ENCODE measurements around the gene GOLIM4. TPM values are rescaled to one million over a fixed set of nuclear protein-coding genes. Genes with fewer than 3 reads are reported as not detected.

The GOLIM4 gene
- total and polyA plus RNA-seq, 2 experiments from 2014 or later, result 45.3 to 67.2 TPM

DNA sequence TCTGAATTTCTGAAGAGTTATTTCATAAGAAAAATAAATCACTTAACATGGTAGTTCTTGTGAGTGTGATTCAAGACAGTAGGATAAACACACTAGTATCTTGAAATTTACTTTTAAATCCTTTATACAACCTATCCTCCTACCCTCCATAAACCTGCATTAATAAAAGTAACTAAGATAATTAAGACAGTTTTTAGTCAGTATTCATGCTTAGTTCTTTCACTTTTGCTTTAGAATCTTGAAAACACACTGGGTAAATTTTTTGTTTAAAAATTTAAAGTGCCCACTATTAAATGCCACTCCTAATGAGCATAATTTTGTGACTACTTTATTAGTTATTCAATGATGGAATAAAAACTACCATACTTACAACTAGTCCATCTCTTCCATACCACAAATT is 28.8 kb downstream of the GOLIM4 start:
- no peak for DNase-seq (ENCODE audit: low spot score)
- TF ChIP-seq CTCF (IDR thresholded peaks at IDR 0.05; ENCODE audit: poor library complexity), result no peak
- no peak for TF ChIP-seq EZH2 (IDR thresholded peaks at IDR 0.05; ENCODE audit: borderline replicate concordance)
- TF ChIP-seq EZH2phosphoT487 (IDR thresholded peaks at IDR 0.05; ENCODE audit: low read depth, severe bottlenecking, unreplicated experiment), result no peak
- H3K9me2 ChIP-seq (replicated peaks; ENCODE audit: insufficient read depth), result no peaks in the 10 kb centered on the region
- peaks cover 6% of the 10 kb centered on the region for H3K4me1 ChIP-seq (ENCODE audit: insufficient read depth)
- peaks cover 6% of the 10 kb centered on the region for H4K20me1 ChIP-seq (ENCODE audit: insufficient read depth, poor library complexity, severe bottlenecking)
- no peaks in the 10 kb centered on the region for H3K9me3 ChIP-seq (ENCODE audit: low read depth)
- H2AFZ ChIP-seq, result no peak overlapping the region
- H3K4me3 ChIP-seq, result no peak overlapping the region
- H3K36me3 ChIP-seq (replicated peaks; ENCODE audit: insufficient read depth, low read depth), result no peaks in the 10 kb centered on the region
- no peak overlapping the region for H3K4me2 ChIP-seq
- H3K27me3 ChIP-seq, result no peaks in the 10 kb centered on the region
- peaks cover 99% of the 10 kb centered on the region for H3K79me2 ChIP-seq
- H3K27ac ChIP-seq, result no peak overlapping the region

DNA sequence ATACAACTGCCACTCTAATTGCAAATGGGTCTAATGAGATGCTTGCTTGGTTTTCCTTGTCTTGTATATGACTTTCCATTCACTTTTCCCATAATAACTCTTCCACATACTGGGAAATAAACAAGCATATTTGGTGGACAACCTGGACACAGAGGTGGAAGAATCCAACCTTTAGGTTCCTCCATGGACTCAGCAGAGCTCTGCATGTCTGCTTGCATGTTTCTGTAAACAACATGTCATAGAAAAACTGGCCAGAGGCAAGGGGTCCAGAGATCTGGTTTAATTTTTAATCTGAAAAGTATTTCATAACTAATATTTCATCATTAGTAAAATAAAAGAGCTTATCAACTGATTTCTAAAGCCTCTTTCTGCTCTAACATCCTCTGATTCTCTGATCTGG is 30.2 kb downstream of the GOLIM4 start:
- H3K9me3 ChIP-seq (ENCODE audit: low read depth), result no peaks in the 10 kb centered on the region

DNA sequence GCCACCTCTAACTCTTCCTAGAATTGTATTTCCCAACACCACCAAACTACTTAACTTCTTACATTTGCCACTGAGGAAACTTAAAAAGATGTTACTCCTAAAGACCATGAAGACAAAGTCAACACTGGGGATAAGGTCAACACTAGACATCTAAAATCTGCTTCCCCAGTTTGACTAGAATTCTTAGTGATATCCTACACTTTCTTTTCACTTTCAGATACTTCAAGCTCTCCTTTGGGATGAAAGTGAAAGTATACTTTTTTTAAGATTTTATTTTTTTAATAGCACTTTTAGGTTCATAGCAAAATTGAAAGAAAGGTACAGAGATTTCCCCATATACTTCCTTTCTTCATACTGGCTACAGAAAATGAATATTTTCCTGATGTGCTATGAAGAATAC is 32.6 kb downstream of the GOLIM4 start:
- Histone ChIP-seq H3K9me2 (replicated peaks; ENCODE audit: insufficient read depth) (no peaks in the 10 kb centered on the region), H3K27me3 (no peaks in the 10 kb centered on the region), H2AFZ (no peak overlapping the region), H3K4me3 (no peak overlapping the region), H3K4me2 (no peak overlapping the region), H3K79me2 (peaks cover 100% of the 10 kb centered on the region), H3K9me3 (ENCODE audit: low read depth) (no peaks in the 10 kb centered on the region), H3K4me1 (ENCODE audit: insufficient read depth) (peaks cover 6% of the 10 kb centered on the region), H4K20me1 (ENCODE audit: insufficient read depth, poor library complexity, severe bottlenecking) (peaks cover 6% of the 10 kb centered on the region), H3K27ac (no peak overlapping the region), H3K36me3 (replicated peaks; ENCODE audit: insufficient read depth, low read depth) (no peaks in the 10 kb centered on the region)
- no peak for TF ChIP-seq CTCF (IDR thresholded peaks at IDR 0.05; ENCODE audit: poor library complexity)
- TF ChIP-seq EZH2phosphoT487 (IDR thresholded peaks at IDR 0.05; ENCODE audit: low read depth, severe bottlenecking, unreplicated experiment), result no peak
- TF ChIP-seq EZH2 (IDR thresholded peaks at IDR 0.05; ENCODE audit: borderline replicate concordance), result no peak
- DNase-seq (ENCODE audit: low spot score), result no peak

More for the DNA sequence above, 30.2 kb downstream of the GOLIM4 start:
- no peak overlapping the region for H3K27ac ChIP-seq
- H3K4me1 ChIP-seq (ENCODE audit: insufficient read depth), result peaks cover 6% of the 10 kb centered on the region
- no peaks in the 10 kb centered on the region for H3K27me3 ChIP-seq
- no peaks in the 10 kb centered on the region for H3K36me3 ChIP-seq (replicated peaks; ENCODE audit: insufficient read depth, low read depth)
- no peak for TF ChIP-seq CTCF (IDR thresholded peaks at IDR 0.05; ENCODE audit: poor library complexity)
- TF ChIP-seq EZH2 (IDR thresholded peaks at IDR 0.05; ENCODE audit: borderline replicate concordance), result no peak
- no peak for TF ChIP-seq EZH2phosphoT487 (IDR thresholded peaks at IDR 0.05; ENCODE audit: low read depth, severe bottlenecking, unreplicated experiment)
- no peak overlapping the region for H3K4me2 ChIP-seq
- no peak for DNase-seq (ENCODE audit: low spot score)
- H2AFZ ChIP-seq, result no peak overlapping the region
- H4K20me1 ChIP-seq (ENCODE audit: insufficient read depth, poor library complexity, severe bottlenecking), result peaks cover 6% of the 10 kb centered on the region
- H3K79me2 ChIP-seq, result peaks cover 99% of the 10 kb centered on the region
- no peak overlapping the region for H3K4me3 ChIP-seq
- no peaks in the 10 kb centered on the region for H3K9me2 ChIP-seq (replicated peaks; ENCODE audit: insufficient read depth)

DNA sequence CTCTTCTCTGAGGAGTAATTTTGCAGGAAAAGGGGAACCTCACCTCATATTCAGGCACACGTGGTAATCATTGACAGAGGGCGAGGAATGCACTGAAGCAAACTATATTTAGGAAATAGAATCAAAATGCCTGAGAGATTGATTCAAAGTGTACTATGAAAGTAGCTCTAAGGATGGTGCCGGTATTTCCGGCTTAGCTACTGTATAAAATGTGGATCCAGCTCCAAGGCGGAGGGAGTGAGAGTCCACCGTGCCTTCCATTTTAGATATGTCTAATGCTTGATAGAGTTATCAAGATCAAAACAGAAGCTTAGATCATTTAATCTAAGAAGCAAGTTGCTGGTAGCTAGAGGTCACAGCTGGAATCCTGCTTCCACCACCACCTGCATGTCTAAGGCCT is 33.0 kb downstream of the GOLIM4 start:
- no peak for DNase-seq (ENCODE audit: low spot score)
- H3K79me2 ChIP-seq, result peaks cover 100% of the 10 kb centered on the region
- peaks cover 6% of the 10 kb centered on the region for H4K20me1 ChIP-seq (ENCODE audit: insufficient read depth, poor library complexity, severe bottlenecking)
- no peak overlapping the region for H3K4me2 ChIP-seq
- peaks cover 6% of the 10 kb centered on the region for H3K4me1 ChIP-seq (ENCODE audit: insufficient read depth)
- no peaks in the 10 kb centered on the region for H3K36me3 ChIP-seq (replicated peaks; ENCODE audit: insufficient read depth, low read depth)
- H3K27me3 ChIP-seq, result no peaks in the 10 kb centered on the region
- no peaks in the 10 kb centered on the region for H3K9me3 ChIP-seq (ENCODE audit: low read depth)
- no peaks in the 10 kb centered on the region for H3K9me2 ChIP-seq (replicated peaks; ENCODE audit: insufficient read depth)
- H3K27ac ChIP-seq, result no peak overlapping the region
- H2AFZ ChIP-seq, result no peak overlapping the region
- no peak overlapping the region for H3K4me3 ChIP-seq
- WGBS (ENCODE audit: low lambda C conversion rate, missing lambda C conversion rate), result 84% methylated on average over 6 of the region's 6 CpGs
- TF ChIP-seq EZH2 (IDR thresholded peaks at IDR 0.05; ENCODE audit: borderline replicate concordance) (no peak), EZH2phosphoT487 (IDR thresholded peaks at IDR 0.05; ENCODE audit: low read depth, severe bottlenecking, unreplicated experiment) (no peak)
